H1 (cell line): ENCODE measurements around the gene CAP1. TPM values are rescaled to one million over a fixed set of nuclear protein-coding genes. Genes with fewer than 3 reads are reported as not detected.
A peak's percentile ranks its signal among the peaks of the same experiment; 100 is the strongest.

Experiments
- CTCF ChIA-PET: fragments of 300-600 bp; sonication (Branson Sonifier 250); formaldehyde crosslinking; loops from one replicate; lab custom pipeline; 2021; ENCODE audit not compliant: partially characterized antibody; lab: Charles Lee
- POLR2A ChIA-PET: fragments of 300-600 bp; sonication (Branson Sonifier 250); formaldehyde crosslinking; loops from one replicate; lab custom pipeline; 2021; ENCODE audit warnings: inconsistent platforms; ENCODE audit not compliant: partially characterized antibody; lab: Charles Lee
- DNase-seq, 2 experiments: peaks; one replicate each; pipeline versions ENCODE4 v3.0.0 to v3.0.0-alpha.2; 2010 to 2022; ENCODE audit warnings: low spot score in 2 of 2, low read depth in 1 of 2, mixed read lengths in 1 of 2
- FAIRE-seq: peaks from 2 replicates; lab custom pipeline; 2011; peaks lifted over from hg19 to GRCh38; lab: Jason Lieb, UNC
- H2AFZ ChIP-seq: 2 replicates; pipeline ENCODE4 v1.8.1; 2012; ENCODE audit warnings: low read length, inconsistent platforms
- H2AK5ac ChIP-seq: 2 replicates; pipeline ENCODE4 v1.6.1; 2013; ENCODE audit warnings: low read depth, low read length
- H2BK120ac ChIP-seq: replicated peaks from 2 replicates; pipeline ENCODE3; 2013; ENCODE audit warnings: low read depth, low read length, inconsistent platforms
- H2BK12ac ChIP-seq: 2 replicates; pipeline ENCODE4 v1.6.1; 2013; ENCODE audit warnings: low read depth, low read length
- H2BK15ac ChIP-seq: 2 replicates; pipeline ENCODE4 v1.6.1; 2013; ENCODE audit warnings: low read length
- H2BK20ac ChIP-seq: 2 replicates; pipeline ENCODE4 v1.6.1; 2013; ENCODE audit warnings: low read length
- H2BK5ac ChIP-seq: 2 replicates; pipeline ENCODE4 v1.6.1; 2013; ENCODE audit warnings: low read depth, low read length
- H3K14ac ChIP-seq: 2 replicates; pipeline ENCODE4 v1.6.1; 2013; ENCODE audit warnings: inconsistent platforms; ENCODE audit not compliant: insufficient read length
- H3K18ac ChIP-seq: 2 replicates; pipeline ENCODE4 v1.6.1; 2013; ENCODE audit warnings: low read length; ENCODE audit errors: extremely low read depth
- H3K23ac ChIP-seq: 2 replicates; pipeline ENCODE4 v1.6.1; 2013; ENCODE audit warnings: inconsistent platforms; ENCODE audit not compliant: insufficient read length
- H3K23me2 ChIP-seq: 2 replicates; pipeline ENCODE4 v1.6.1; 2013; ENCODE audit warnings: low read depth, low read length
- H3K27ac ChIP-seq: 2 replicates; pipeline ENCODE4 v1.6.1; 2011; ENCODE audit warnings: low read depth, low read length, inconsistent platforms
- H3K27me3 ChIP-seq, 4 experiments: replicated peaks in 1 of 4; 1 replicate in 1 of 4; 2 replicates in 3 of 4; pipeline versions ENCODE4 v1.6.1 to v1.8.1; 2011 to 2013; ENCODE audit warnings: low read length in 3 of 4, mild to moderate bottlenecking in 3 of 4, inconsistent platforms in 2 of 4, mixed read lengths in 2 of 4, moderate library complexity in 1 of 4; ENCODE audit not compliant: control insufficient read depth in 3 of 4, insufficient read depth in 3 of 4; ENCODE audit errors: extremely low read depth in 1 of 4
- H3K36me3 ChIP-seq, 4 experiments: 2 replicates each; pipeline versions ENCODE4 v1.6.1 to v1.8.1; 2011 to 2013; ENCODE audit warnings: mild to moderate bottlenecking in 4 of 4, low read length in 3 of 4, moderate library complexity in 2 of 4, control low read depth in 1 of 4, inconsistent platforms in 1 of 4; ENCODE audit not compliant: insufficient read depth in 4 of 4, control insufficient read depth in 2 of 4
- H3K4ac ChIP-seq: replicated peaks from 2 replicates; pipeline ENCODE3; 2013; ENCODE audit warnings: low read length, low read depth, mixed read lengths, inconsistent platforms; ENCODE audit not compliant: insufficient read length
- H3K4me1 ChIP-seq, 4 experiments: replicated peaks in 1 of 4; 1 replicate in 1 of 4; 2 replicates in 3 of 4; pipeline versions ENCODE4 v1.6.1 to v1.8.1; 2011 to 2013; ENCODE audit warnings: low read length in 3 of 4, inconsistent platforms in 2 of 4, mixed read lengths in 1 of 4; ENCODE audit not compliant: insufficient read depth in 4 of 4, control insufficient read depth in 3 of 4
- H3K4me2 ChIP-seq, 2 experiments: 2 replicates each; pipeline versions ENCODE4 v1.6.1 to v1.8.1; 2011 to 2013; ENCODE audit warnings: low read depth in 2 of 2, low read length in 2 of 2, control low read depth in 1 of 2, inconsistent platforms in 1 of 2, mild to moderate bottlenecking in 1 of 2; ENCODE audit not compliant: insufficient read depth in 1 of 2
- H3K4me3 ChIP-seq, 4 experiments: fragments of 200-600, 300-600 bp in 1 of 4; sonication (generic), shearing (Covaris generic), sonication (Bioruptor Twin) in 1 of 4; 2 replicates each; pipeline versions ENCODE4 v1.5.1 to v1.8.1; 2011 to 2016; ENCODE audit warnings: low read length in 4 of 4, low read depth in 3 of 4, control low read depth in 2 of 4, inconsistent platforms in 2 of 4, mild to moderate bottlenecking in 2 of 4, mixed read lengths in 1 of 4, moderate library complexity in 1 of 4; ENCODE audit not compliant: insufficient read depth in 2 of 4; ENCODE audit errors: extremely low read depth in 1 of 4
- H3K56ac ChIP-seq: replicated peaks from 2 replicates; pipeline ENCODE3; 2013; ENCODE audit warnings: low read depth, mild to moderate bottlenecking, mixed read lengths, low read length, inconsistent platforms; ENCODE audit not compliant: insufficient read length
- H3K79me1 ChIP-seq: 2 replicates; pipeline ENCODE4 v1.6.1; 2013; ENCODE audit warnings: low read depth, low read length, control low read depth
- H3K79me2 ChIP-seq, 2 experiments: 2 replicates each; pipeline versions ENCODE4 v1.6.1 to v1.8.1; 2012 to 2013; ENCODE audit warnings: low read length in 2 of 2, mild to moderate bottlenecking in 2 of 2, inconsistent platforms in 1 of 2; ENCODE audit not compliant: insufficient read depth in 2 of 2, control insufficient read depth in 1 of 2
- H3K9ac ChIP-seq, 4 experiments: replicated peaks in 1 of 4; 1 replicate in 1 of 4; 2 replicates in 3 of 4; pipeline versions ENCODE4 v1.6.1 to v1.8.1; 2011 to 2013; ENCODE audit warnings: low read depth in 3 of 4, low read length in 3 of 4, control low read depth in 2 of 4, mild to moderate bottlenecking in 2 of 4, moderate library complexity in 2 of 4, inconsistent platforms in 1 of 4; ENCODE audit errors: extremely low read depth in 1 of 4
- H3K9me3 ChIP-seq, 2 experiments: 2 replicates each; pipeline versions ENCODE4 v1.6.1 to v1.8.1; 2012 to 2013; ENCODE audit warnings: mild to moderate bottlenecking in 2 of 2, moderate library complexity in 2 of 2, control low read depth in 1 of 2, inconsistent platforms in 1 of 2, low read depth in 1 of 2, low read length in 1 of 2, mixed read lengths in 1 of 2; ENCODE audit not compliant: insufficient read depth in 2 of 2
- H4K20me1 ChIP-seq, 2 experiments: replicated peaks in 1 of 2; 2 replicates each; pipeline versions ENCODE3 to v1.8.1; 2011 to 2013; ENCODE audit warnings: inconsistent platforms in 2 of 2, low read length in 2 of 2, mild to moderate bottlenecking in 1 of 2; ENCODE audit not compliant: insufficient read depth in 2 of 2, control insufficient read depth in 1 of 2
- H4K5ac ChIP-seq: 2 replicates; pipeline ENCODE4 v1.6.1; 2013; ENCODE audit warnings: low read length, low read depth, mixed read lengths, inconsistent platforms; ENCODE audit not compliant: insufficient read length
- H4K8ac ChIP-seq: 2 replicates; pipeline ENCODE4 v1.8.0; 2013; ENCODE audit warnings: mild to moderate bottlenecking, moderate library complexity, low read length, inconsistent platforms; ENCODE audit not compliant: insufficient read depth; ENCODE audit errors: extremely low read depth
- H4K91ac ChIP-seq: replicated peaks from 2 replicates; pipeline ENCODE3; 2013; ENCODE audit warnings: low read length, mixed read lengths, inconsistent platforms; ENCODE audit not compliant: insufficient read length
- CEBPB ChIP-seq: IDR thresholded peaks from 2 replicates; pipeline ENCODE4 v1.6.1; 2012; ENCODE audit warnings: low read depth, low read length
- CTBP2 ChIP-seq: IDR thresholded peaks from 2 replicates; pipeline ENCODE4 v1.7.0; 2011; ENCODE audit warnings: borderline replicate concordance, mild to moderate bottlenecking, moderate library complexity, mixed read lengths, low read length; ENCODE audit not compliant: insufficient read depth, insufficient read length
- FOSL1 ChIP-seq: IDR thresholded peaks from 2 replicates; pipeline ENCODE4 v1.6.1; 2011; ENCODE audit warnings: mild to moderate bottlenecking, low read depth, low read length, moderate library complexity; ENCODE audit not compliant: insufficient read depth
- POU5F1 ChIP-seq: IDR thresholded peaks from 2 replicates; pipeline ENCODE4 v1.6.1; 2011; ENCODE audit warnings: low read depth, mild to moderate bottlenecking, low read length, moderate library complexity
- SAP30 ChIP-seq: fragments of 300-600 bp; sonication (generic); IDR thresholded peaks from 2 replicates; pipeline ENCODE4 v1.7.1; 2012; ENCODE audit warnings: low read length, moderate library complexity, mild to moderate bottlenecking, inconsistent platforms; ENCODE audit not compliant: insufficient read depth, insufficient replicate concordance
- WGBS, 2 experiments: shearing (Covaris generic) in 1 of 2; methylation state at CpG; one replicate each; pipeline versions ENCODE4 v1.1.6 to v1.1.7; 2013 to 2015; ENCODE audit warnings: low lambda C conversion rate in 2 of 2, mixed read lengths in 2 of 2, inconsistent platforms in 1 of 2, low coverage in 1 of 2, missing lambda C conversion rate in 1 of 2; ENCODE audit not compliant: insufficient replicate concordance in 2 of 2, insufficient coverage in 1 of 2, insufficient read length in 1 of 2; ENCODE audit errors: extremely low coverage in 1 of 2, missing lambda C conversion rate in 1 of 2; 5-methylcytosine and 5-hydroxymethylcytosine counted together
- polyA plus RNA-seq, 7 experiments: library from polyadenylated mRNA; depleted of rRNA in 3 of 7; stranded (reverse) in 5 of 7; unstranded in 2 of 7; fragments of >200 nt in 5 of 7; fragments of 200-250 nt in 2 of 7; gene quantifications; 1 replicate in 5 of 7; 2 replicates in 1 of 7; 4 replicates in 1 of 7; pipeline versions ENCODE4 v1.2.1 to v1.2.3, GENCODE V29; 2011 to 2013; ENCODE audit warnings: missing spikeins in 2 of 7, mixed read lengths in 2 of 7
- total RNA-seq: library from RNA; stranded (reverse); fragmentation: NEBNext Ultra II Directional; extraction: Animal tissue kit (Norgen Biotek cat#: 25700); gene quantifications from 2 replicates; pipeline ENCODE4 v1.2.1, GENCODE V29; 2021

Gene CAP1
- total and polyA plus RNA-seq, 2 of the 8 experiments (the other 6 are each of a cell fraction or from before 2014, with no cell fraction given), result 140 to 295 TPM

- CTCF ChIA-PET, result interaction anchor here (1.4 kb wide), 1 partner anchor 12 kb away, joined by 8 read pairs; no protein-coding TSS in a partner anchor
- WGBS, 2 experiments, result 24% methylated on average over 5 of the region's 9 CpGs; no CpG with 5 or more reads in 1 of the 2 experiments
- no peak overlapping the region for H3K27ac ChIP-seq
Measured at GRCh38 chr1:40096646-40096976, 56.1 kb downstream of the CAP1 start.

More at GRCh38 chr1:40096646-40096976, 56.1 kb downstream of the CAP1 start:
- Histone ChIP-seq H3K56ac (no peak overlapping the region), H3K18ac (peak overlapping the region; percentile 85; the same call in 1 of the 2 replicates), H3K4me2 (peak overlapping the region; percentile 84 to 87), H4K91ac (peak overlapping the region; percentile 5), H3K23ac (no peak overlapping the region), H3K4ac (no peak overlapping the region), H4K5ac (no peak overlapping the region), H3K4me3 (peak overlapping the region; percentile 82 to 92 (median 90)), H3K23me2 (peaks cover 9% of the 10 kb centered on the region; the same call in 1 of the 2 replicates), H3K36me3 (peaks cover 0 to 6% (median 2%) of the 10 kb centered on the region in 4 experiments; a peak in 5 of 8 replicates), H3K9ac (peak overlapping the region in 3 of 4 experiments; percentile 69 to 84 (median 75); a peak in 6 of 7 replicates), H3K79me2 (peaks cover 4 to 28% of the 10 kb centered on the region in 2 experiments; a peak in 3 of 4 replicates), H2BK5ac (no peak overlapping the region), H2AK5ac (no peak overlapping the region), H2BK15ac (no peak overlapping the region), H3K79me1 (peaks cover 3% of the 10 kb centered on the region; the same call in 1 of the 2 replicates), H3K9me3 (no peaks in the 10 kb centered on the region), H3K4me1 (peaks cover 0 to 2% (median 0%) of the 10 kb centered on the region in 4 experiments; a peak in 2 of 7 replicates), H3K14ac (no peak overlapping the region), H4K20me1 (no peaks in the 10 kb centered on the region), H2BK20ac (no peak overlapping the region), H3K27me3 (no peaks in the 10 kb centered on the region), H4K8ac (peak overlapping the region; percentile 99; the same call in 1 of the 2 replicates), H2BK12ac (0 out of 2 replicates have a peak overlapping the region, but pooled peaks have one; percentile 4), H2BK120ac (no peak overlapping the region), H2AFZ (peak overlapping the region; percentile 91)
- DNase-seq (no peak), FAIRE-seq (no peak)
- POLR2A ChIA-PET, result interaction anchor here (0.6 to 1.6 kb wide), 3 partner anchors 12 to 65 kb away, joined by 3 to 5 read pairs (median 3); partner anchors contain the start of gene RLF
- TF ChIP-seq SAP30 (peak; percentile 19), POU5F1 (no peak), FOSL1 (no peak), CTBP2 (no peak), CEBPB (no peak)
